Left ventricle myocardium inferior (tissue), 1 donor: ENCODE results near the gene RNF7. TPM values are rescaled to one million over a fixed set of nuclear protein-coding genes. Genes with fewer than 3 reads are reported as not detected.

Source experiments
- DNase-seq: peaks from one replicate; pipeline ENCODE4 v3.0.0-alpha.2; 2020
- H3K27ac ChIP-seq: fragments of 200-600 bp; replicated peaks from 2 replicates; pipeline ENCODE4 v1.8.0; 2021
- H3K27me3 ChIP-seq: fragments of 200-600 bp; 2 replicates; pipeline ENCODE4 v1.8.0; 2021; ENCODE audit warnings: low read depth
- H3K36me3 ChIP-seq: fragments of 200-600 bp; 2 replicates; pipeline ENCODE4 v1.8.0; 2021
- H3K4me1 ChIP-seq: fragments of 200-600 bp; 2 replicates; pipeline ENCODE4 v1.8.0; 2021
- H3K4me3 ChIP-seq: fragments of 200-600 bp; 2 replicates; pipeline ENCODE4 v1.8.0; 2021; ENCODE audit warnings: mild to moderate bottlenecking, moderate library complexity
- H3K9me3 ChIP-seq: fragments of 200-600 bp; replicated peaks from 2 replicates; pipeline ENCODE4 v1.8.0; 2021
- intact Hi-C: fragments of 100-400 bp; cut with micrococcal nuclease; formaldehyde crosslinking; loops from one replicate; pipeline ENCODE4 v1.11.0; 2022
- total RNA-seq: library from RNA; stranded (reverse); fragmentation: NEBNext Ultra II Directional; extraction: Animal tissue kit (Norgen Biotek cat#: 25700); gene quantifications from one replicate; pipeline ENCODE4 v1.2.1, GENCODE V29; 2021
- TF ChIP-seq, protein P1 (sequence below): fragments of 200-600 bp; IDR thresholded peaks from 2 replicates; pipeline ENCODE4 v1.8.0; 2021; ENCODE audit warnings: antibody characterized with exemption, mild to moderate bottlenecking, borderline replicate concordance
- donor health status: DM: no; HTN: yes; CAD: no; lungs with severe emphysema.

The RNF7 gene
- total RNA-seq, 1 donor from 2014 or later, result 89.6 TPM

DNA sequence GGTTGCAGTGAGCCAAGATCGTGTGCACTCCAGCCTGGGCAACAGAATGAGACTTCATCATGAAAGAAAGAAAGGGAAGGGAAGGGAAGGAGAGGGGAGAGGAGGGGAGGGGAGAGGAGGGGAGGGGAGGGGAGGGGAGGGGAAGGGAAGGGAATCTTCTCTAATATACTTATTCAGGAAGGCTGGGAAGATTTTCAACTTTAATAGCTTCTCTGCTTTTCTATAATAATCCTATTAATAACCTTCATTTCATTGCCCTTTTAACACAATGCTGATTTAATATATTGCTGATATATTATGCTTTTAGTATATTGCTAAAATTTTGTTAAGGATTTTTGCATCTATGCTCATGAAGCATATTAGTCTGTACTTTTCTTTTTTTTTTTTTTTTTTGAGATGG, 23.4 kb upstream of the RNF7 start:
- intact Hi-C loops, result no loop called here
- Histone ChIP-seq H3K36me3 (no peaks in the 10 kb centered on the region), H3K4me1 (no peaks in the 10 kb centered on the region), H3K27me3 (no peaks in the 10 kb centered on the region), H3K9me3 (peaks cover 18% of the 10 kb centered on the region), H3K27ac (no peak overlapping the region), H3K4me3 (no peak overlapping the region)
- TF ChIP-seq, protein P1, sequence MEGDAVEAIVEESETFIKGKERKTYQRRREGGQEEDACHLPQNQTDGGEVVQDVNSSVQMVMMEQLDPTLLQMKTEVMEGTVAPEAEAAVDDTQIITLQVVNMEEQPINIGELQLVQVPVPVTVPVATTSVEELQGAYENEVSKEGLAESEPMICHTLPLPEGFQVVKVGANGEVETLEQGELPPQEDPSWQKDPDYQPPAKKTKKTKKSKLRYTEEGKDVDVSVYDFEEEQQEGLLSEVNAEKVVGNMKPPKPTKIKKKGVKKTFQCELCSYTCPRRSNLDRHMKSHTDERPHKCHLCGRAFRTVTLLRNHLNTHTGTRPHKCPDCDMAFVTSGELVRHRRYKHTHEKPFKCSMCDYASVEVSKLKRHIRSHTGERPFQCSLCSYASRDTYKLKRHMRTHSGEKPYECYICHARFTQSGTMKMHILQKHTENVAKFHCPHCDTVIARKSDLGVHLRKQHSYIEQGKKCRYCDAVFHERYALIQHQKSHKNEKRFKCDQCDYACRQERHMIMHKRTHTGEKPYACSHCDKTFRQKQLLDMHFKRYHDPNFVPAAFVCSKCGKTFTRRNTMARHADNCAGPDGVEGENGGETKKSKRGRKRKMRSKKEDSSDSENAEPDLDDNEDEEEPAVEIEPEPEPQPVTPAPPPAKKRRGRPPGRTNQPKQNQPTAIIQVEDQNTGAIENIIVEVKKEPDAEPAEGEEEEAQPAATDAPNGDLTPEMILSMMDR, result no peak
- no peak for DNase-seq

DNA sequence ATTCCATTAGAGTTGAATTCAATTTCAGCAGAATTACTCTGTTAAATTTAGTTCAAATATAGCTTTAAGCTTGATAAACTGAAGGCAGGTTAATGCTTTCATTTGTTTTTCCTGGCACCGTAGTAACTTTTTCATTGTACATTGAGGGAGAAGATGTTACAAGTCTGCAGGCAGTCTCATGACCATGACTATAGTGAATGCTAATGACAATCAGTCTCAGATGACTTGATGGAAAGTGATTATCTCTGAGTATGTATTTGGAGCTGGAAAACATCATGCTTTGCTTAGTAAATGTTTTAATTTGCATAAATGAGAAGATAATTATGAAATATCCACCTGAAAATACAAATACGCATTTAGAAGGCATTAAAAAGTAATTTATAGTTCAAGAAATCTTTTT, 16.0 kb upstream of the RNF7 start:
- Histone ChIP-seq H3K36me3 (no peaks in the 10 kb centered on the region), H3K9me3 (no peaks in the 10 kb centered on the region), H3K27me3 (no peaks in the 10 kb centered on the region), H3K4me3 (no peak overlapping the region), H3K27ac (no peak overlapping the region), H3K4me1 (no peaks in the 10 kb centered on the region)
- TF ChIP-seq, protein P1, result no peak
- DNase-seq, result no peak
- intact Hi-C loops, result no loop called here

DNA sequence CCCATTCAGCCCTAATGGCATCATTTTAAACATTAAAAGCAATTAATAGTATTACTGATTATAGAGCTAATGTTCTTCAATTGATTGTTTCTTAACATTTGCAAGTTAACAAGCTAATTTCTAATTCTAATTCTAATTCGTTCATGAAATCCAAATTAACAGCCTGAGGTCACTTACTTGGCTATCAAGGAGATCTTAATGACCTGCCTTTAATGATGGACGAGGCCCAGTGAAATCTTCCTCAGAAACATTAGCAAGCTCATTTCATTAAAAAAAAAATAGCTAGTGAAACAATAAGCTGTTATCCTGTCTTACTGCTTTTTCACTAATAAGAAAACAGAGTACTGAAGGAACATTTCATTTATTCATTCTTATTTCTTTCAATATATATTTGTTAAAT, 15.4 kb upstream of the RNF7 start:
- H3K27me3 ChIP-seq, result no peaks in the 10 kb centered on the region
- no peaks in the 10 kb centered on the region for H3K36me3 ChIP-seq
- no peak overlapping the region for H3K27ac ChIP-seq
- no peak for DNase-seq
- H3K4me3 ChIP-seq, result no peak overlapping the region
- H3K9me3 ChIP-seq, result no peaks in the 10 kb centered on the region
- intact Hi-C loops, result no loop called here
- H3K4me1 ChIP-seq, result no peaks in the 10 kb centered on the region
- TF ChIP-seq, protein P1, result no peak

DNA sequence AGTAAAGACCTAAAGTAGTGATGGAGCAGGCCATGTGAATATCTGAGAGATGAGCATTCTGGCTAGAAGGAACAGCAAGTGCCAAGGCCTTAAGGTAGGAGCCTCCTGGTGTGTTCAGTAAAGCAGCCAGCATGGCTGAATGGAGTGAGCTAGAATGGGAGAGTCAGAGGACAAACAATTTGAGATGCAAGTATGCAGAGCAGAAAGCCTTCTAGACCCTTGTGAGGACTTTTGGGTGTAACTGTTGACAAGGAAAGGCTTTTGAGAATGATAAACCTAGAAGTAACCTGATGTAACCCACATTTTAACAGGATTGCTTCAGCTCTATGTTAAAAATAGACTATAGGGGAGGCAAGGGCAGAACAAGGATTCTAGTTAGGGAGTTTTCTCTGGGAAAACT, 14.8 kb upstream of the RNF7 start:
- Histone ChIP-seq H3K36me3 (no peaks in the 10 kb centered on the region), H3K27ac (no peak overlapping the region), H3K4me3 (no peak overlapping the region), H3K9me3 (no peaks in the 10 kb centered on the region), H3K27me3 (no peaks in the 10 kb centered on the region), H3K4me1 (no peaks in the 10 kb centered on the region)
- no peak for DNase-seq
- intact Hi-C loops, result no loop called here
- TF ChIP-seq, protein P1, result no peak

DNA sequence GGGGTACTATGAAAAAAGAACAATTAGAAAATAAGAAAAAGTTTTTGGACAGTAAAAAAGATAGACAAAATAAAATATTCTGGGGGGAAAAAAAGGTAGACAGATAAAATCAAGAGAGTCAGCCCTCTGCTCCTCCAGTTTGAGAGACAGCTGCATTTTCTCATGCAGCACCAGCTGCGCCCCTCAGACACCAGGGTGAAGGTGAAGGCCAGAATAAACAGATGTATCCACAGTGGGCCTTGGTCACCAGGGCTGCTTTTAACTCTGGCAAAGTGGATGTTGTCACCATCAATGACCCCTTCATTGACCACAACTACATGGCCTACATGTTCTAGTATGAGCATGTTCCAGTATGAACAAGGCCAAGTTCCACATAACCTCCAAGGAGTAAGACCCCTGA, 13.9 kb upstream of the RNF7 start:
- intact Hi-C loops, result no loop called here
- H3K9me3 ChIP-seq, result no peaks in the 10 kb centered on the region
- H3K27ac ChIP-seq, result no peak overlapping the region
- no peaks in the 10 kb centered on the region for H3K36me3 ChIP-seq
- TF ChIP-seq, protein P1, result no peak
- no peaks in the 10 kb centered on the region for H3K4me1 ChIP-seq
- no peaks in the 10 kb centered on the region for H3K27me3 ChIP-seq
- no peak for DNase-seq
- H3K4me3 ChIP-seq, result no peak overlapping the region

DNA sequence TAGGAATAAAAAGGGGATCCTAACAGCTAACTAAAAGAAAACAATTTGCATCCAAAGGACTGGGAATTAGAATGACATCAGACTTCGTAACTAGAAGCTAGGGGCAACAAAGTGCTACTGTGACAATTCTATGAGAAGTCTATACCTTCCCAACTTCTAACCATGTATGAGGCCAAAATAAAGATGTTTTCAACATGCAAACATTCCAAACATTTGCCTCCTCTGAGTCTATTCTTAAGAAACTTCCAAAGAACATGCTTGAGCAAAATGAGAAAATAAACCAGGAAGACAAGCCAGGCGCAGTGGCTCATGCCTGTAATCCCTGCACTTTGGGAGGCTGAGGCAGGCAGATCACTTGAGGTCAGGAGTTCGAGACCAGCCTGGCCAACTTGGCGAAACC, 13.1 kb upstream of the RNF7 start:
- H3K4me1 ChIP-seq, result no peaks in the 10 kb centered on the region
- TF ChIP-seq, protein P1, result no peak
- no peak overlapping the region for H3K4me3 ChIP-seq
- intact Hi-C loops, result no loop called here
- no peaks in the 10 kb centered on the region for H3K9me3 ChIP-seq
- H3K27ac ChIP-seq, result no peak overlapping the region
- H3K36me3 ChIP-seq, result no peaks in the 10 kb centered on the region
- no peaks in the 10 kb centered on the region for H3K27me3 ChIP-seq
- no peak for DNase-seq
